NCI-H526 (cell line): ENCODE results near the gene RNF207.

Experiments
- DNase-seq, 2 experiments: peaks; one replicate each; lab custom pipeline; 2025; lab: John Stamatoyannopoulos, UW

Gene RNF207

DNA sequence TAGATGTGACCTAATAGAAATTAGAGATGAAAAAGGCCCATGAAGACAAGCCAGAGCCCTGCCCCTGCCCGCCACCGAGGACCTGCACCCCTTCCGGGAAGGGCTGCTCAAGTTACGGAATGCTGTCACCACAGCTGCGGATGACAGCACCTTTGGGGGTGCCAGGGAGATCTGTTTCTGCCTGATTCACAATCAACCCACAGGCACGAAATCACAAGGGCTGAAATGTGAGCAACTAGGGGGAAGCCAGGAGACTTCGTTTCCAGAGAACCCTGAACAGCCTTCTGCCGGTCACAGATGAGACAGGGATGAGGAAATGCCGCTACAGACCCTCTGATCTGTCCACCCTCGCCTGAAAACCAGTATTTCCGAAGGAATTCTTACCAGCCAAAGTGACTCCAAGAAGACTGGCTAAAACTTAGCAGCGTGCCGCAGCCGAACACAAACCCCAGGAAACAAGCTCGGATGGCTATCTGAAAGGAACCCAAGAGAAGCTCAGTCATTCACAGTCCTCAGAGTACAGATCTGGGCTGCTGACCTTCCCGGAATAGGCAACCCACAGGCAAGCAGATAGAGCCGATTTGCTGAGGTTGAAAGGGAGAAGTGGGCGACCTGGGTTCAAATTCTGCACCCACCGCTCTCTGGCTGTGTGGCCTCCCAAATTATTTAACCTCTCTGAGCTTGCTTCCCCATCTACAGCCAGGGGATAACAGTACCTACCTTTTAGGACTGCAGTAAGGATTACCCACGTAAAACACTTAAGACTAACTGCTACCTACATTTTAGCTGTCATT lies 28.8 kb downstream of the RNF207 start:
- no peak for DNase-seq

DNA sequence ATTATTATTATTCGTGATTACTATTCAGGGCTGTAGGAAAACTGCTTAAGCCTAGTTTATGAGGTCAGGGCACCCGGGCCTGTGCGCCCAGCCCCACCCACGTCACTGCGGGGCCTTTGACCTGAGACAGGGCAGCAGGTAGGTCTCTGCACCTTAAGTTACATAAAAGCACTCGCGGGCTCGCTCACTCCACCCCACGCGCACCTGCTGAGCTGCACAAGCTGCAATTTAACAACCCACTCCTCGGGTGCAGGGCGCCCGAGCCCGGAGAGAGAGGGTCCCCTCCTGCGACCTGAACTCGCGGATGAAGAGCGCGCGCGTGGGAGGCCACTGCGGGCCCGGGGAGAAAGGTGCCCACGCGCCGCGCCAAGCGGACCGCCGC lies 29.4 kb downstream of the RNF207 start:
- peak in 1 of 2 experiments; percentile 54 for DNase-seq

- no peak for DNase-seq
Measured at GRCh38 chr1:6237093-6237492, 31.2 kb downstream of the RNF207 start.

GRCh38 chr1:6239213-6239752 lies 33.4 kb downstream of the RNF207 start:
- no peak for DNase-seq

- no peak for DNase-seq
Measured at GRCh38 chr1:6239950-6240768, 34.2 kb downstream of the RNF207 start.

GRCh38 chr1:6241107-6241886 lies 35.4 kb downstream of the RNF207 start:
- no peak for DNase-seq

GRCh38 chr1:6241887-6242740 lies 36.2 kb downstream of the RNF207 start:
- DNase-seq, result peak in 1 of 2 experiments; percentile 44

DNA sequence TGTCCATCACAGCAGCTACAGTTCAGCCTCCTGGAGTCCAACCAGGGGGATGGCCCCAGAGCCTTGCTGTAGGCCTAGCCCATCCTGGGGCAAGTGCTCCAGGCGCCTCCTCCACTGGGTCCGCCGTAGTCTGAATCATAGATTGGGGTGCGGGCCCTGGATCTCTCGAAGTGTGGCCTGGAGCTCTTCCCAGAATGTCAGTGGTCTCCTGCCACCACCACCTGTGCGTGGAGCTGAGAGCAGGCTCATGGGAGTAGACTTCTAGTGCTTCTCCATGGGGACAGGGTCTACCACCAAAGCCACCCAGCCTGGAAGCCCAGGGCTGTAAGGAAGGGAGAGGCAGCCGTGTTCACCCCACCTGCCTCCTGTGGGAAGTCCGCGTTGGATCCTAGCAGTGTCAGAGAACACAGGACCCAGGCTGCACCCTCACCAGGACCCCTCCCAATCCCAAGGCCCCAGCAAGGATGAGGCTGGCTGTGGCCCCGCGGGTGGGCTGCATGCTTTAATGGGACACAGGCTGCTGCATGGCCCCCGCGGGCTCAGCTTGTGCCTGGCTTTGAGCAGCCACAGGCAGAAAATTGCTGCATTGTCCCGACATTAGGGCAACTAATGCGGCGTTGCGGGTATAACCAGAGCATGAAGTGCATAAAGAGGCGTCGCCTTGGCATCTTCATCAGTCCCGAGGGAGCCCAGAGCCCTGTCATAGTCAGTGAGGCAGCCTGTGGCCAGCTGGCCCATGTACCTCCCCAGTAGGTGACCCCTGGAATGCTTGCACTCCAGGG lies 37.3 kb downstream of the RNF207 start:
- DNase-seq, result no peak

GRCh38 chr1:6243993-6244392 lies 38.1 kb downstream of the RNF207 start, which contains the start of gene HES3:
TSS of gene HES3 (plus strand) at chr1:6244179. CDS start at chr1:6244366, 187 bp downstream.
- no peak for DNase-seq

- DNase-seq, result peak in 1 of 2 experiments; percentile 72
Measured at GRCh38 chr1:6244401-6245049, 38.6 kb downstream of the RNF207 start.

GRCh38 chr1:6245086-6245868 lies 39.4 kb downstream of the RNF207 start:
- peak; percentile 59 to 91 for DNase-seq

DNA sequence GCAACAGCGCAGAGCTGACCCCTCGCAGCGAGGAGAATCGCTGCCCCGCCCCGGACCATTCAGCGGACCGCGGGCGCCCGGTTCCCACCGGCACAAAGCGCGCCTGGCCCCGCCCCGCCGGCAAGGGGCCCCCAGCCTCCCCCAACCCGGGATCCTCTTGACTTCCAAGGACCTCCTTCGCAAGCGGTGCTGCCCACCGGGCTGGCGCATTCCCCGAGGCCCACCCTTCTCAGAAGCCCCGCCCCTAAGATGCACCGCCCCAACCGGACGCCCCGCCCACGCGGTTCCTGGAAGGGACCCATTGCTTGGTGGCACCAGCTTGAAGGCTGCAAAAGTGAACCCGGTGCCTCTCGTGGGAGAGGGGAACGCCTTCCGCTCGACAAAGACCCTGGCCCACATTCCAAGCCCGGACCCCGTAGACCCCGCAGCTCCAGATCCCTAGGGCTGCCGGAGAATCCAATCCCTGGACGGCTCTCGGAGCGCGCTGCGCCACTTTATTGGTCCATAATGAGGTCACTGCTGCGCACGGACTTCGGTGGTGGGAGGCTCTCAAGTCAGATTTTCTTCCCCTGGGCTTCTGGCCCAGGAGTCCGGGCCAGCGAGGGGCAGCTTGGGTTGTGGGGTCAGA lies 40.1 kb downstream of the RNF207 start:
- peak; percentile 51 to 85 for DNase-seq

DNA sequence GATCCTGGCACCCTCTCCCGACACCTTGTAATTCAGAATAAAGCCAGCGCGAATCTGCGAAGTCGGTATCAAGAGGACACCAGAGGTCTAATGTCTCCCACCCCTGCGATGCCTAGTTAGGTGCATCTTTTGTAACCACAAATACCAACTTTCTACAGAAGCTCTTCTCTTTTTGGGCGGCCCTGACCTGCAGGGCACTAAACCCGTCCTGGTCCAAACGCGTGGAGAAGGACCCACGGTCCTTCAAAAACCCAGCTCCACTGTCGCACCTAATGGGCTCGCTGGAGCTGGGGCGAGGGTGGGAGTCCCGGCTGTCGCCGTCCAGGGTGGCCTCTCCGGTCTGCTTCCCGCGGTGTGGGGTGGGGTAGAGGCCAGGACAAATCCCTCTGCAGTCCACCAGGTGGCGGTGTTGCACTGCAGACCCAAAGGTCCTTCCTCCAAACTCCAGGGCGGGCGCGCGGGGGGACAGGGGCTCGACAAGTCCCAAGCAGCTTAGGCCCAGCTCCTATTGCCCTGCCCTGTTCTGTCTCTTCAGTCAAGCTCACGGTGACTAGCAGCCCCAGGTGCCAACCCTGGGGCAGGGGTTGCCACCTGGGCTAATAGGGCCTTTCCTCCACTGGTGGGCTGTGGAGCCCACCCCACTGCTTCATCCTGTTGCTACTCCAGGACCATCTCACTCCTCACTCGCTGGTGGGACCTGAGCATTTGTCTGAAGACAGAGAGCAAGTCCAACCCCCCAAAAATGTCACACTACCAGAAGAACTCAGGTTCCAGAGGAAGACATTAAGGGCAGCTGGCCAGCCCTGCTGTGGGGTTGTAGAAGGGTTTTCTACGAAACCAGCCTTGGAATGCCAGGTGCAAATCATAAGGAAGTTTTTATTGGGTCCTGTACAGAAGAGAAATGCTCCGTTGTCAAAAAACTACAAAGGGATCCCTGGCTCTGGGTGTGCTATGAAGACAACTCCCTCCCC lies 40.9 kb downstream of the RNF207 start:
- DNase-seq, result peak; percentile 62 to 95

DNA sequence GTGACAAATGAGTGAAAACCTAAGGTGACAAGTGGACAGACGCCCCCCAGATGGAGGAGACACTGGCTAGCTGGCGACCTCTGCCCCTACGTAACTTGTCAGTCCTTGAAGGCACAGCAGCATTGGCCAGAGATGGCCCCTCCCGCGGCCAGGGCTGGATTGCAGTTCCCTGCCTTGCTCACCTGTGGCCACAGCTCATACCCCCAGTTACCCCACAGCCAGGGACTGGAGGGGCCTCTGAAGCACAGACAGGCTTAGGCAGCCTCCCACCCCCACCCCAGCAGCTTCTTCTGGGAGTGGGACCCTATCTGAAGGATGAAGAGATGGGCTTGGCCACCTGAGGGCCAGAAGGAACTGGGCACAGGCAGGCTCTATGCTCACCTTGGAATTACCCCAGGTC lies 41.7 kb downstream of the RNF207 start:
- DNase-seq, result no peak

DNA sequence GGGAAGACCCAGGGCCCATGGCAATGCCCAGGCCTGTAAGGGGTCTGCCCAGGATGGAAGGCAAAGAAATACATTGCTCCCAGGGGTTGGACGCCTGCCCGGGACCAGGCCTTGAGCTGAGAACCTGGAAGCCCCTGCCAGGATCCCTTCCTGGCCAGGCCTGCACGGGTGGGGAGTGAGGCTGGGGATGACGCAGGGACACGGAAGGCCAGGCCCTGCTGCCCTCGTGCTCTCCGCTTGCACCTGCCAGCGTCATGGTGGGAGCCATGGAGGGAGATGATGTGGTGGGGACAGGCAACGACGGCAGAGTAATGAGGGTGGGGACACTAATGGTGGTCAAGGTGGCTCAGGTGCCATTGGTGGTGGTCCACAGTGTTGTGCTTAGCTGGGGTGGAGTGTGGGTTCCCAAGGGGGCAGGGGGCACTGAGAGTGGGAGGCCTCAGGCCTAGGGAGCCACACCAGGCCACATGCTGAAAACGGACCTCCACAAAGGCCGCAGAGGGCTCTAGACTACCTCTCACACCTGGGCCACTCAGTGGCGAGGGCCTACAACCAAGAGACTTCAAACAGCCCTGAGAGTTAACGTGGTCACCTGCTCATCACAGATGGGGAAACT lies 42.4 kb downstream of the RNF207 start:
- no peak for DNase-seq

- peak in 1 of 2 experiments; percentile 67 for DNase-seq
Measured at GRCh38 chr1:6248932-6249738, 43.2 kb downstream of the RNF207 start.
